IPS-18c (cell line): ENCODE results near the gene RARRES2.

Source experiments
- H3K4me3 ChIP-seq: 2 replicates; pipeline ENCODE4 v1.7.0; 2013; ENCODE audit warnings: low read depth, mild to moderate bottlenecking, low read length, moderate library complexity; ENCODE audit not compliant: insufficient read depth
- H3K9me3 ChIP-seq: one replicate; pipeline ENCODE4 v1.6.1; 2013; ENCODE audit warnings: mild to moderate bottlenecking, low read length, moderate library complexity; ENCODE audit not compliant: control insufficient read depth, insufficient read depth

Gene RARRES2

DNA sequence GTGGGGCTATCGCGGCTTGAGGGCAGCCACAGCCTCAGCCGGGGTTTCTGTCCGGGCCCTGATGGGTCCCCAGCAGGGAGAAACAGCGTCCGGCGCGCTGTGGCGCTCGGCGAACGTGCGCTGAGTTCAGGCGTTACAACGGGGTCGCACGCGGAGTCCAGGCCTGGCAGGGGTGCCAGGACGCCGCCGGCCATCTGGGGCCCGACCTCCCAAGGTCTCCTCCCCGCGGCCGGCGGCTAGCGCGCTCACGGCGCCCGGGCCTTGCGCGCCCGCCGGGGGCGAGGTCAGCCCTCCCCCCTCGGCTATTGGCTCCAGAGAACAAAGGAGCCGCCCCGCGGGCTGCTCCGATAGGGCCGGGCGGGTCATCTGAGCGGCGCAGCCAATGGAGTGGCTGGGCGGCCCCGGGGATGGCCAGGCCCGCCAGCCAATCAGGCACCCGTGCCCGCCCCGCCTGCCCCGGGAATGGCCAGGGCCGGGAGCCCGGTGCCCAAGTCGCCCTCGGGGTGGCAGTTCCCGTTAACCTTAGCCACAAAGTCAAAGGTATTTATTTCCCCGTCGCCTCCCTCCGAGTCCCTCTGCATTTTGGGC is 37.5 kb upstream of the RARRES2 start, which contains the start of gene ZNF775:
TSS of gene ZNF775 (plus strand) at position 478 of the 588 bp plus-strand sequence. CDS start 9,141 bp downstream, outside the sequence.
- Histone ChIP-seq H3K4me3 (peak within 1 kb of the TSS; percentile 73), H3K9me3 (no peaks in the 10 kb centered on the region)

DNA sequence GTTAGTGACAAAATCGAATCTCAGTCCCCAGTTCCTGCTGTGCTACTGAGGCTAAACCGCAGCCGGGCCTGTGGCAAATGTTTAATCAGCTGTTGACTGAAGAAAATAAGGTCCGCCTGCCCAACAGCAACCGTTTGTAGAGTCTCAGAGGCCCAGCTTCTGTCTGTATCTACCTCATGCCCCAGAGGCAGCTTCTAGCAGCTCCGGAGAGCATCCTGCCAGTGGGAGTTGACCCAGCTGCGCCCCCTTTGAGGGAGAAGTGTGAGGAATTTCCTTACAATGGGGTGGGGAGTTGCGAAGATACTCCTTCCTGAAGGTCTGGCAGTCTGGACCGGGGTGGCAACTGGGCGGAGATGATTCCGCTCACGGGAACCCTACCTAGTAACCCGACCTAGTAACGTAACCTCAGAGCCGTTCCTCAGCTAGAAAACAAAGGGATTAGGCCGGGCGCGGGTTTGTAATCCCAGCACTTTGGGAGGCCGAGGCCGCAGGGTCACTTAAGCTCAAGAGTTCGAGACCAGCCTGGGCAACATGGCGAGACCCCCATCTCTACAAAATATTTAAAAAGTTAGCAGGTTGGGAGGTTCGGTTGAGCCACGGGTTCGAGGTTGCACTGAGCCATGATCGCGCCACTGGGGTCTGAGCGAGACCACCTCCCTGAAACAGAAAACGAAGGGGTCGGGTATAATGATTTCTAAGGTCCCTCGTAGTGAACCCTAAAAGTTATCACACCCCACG is 36.9 kb upstream of the RARRES2 start:
- Histone ChIP-seq H3K9me3 (no peaks in the 10 kb centered on the region), H3K4me3 (peak overlapping the region; percentile 73)

DNA sequence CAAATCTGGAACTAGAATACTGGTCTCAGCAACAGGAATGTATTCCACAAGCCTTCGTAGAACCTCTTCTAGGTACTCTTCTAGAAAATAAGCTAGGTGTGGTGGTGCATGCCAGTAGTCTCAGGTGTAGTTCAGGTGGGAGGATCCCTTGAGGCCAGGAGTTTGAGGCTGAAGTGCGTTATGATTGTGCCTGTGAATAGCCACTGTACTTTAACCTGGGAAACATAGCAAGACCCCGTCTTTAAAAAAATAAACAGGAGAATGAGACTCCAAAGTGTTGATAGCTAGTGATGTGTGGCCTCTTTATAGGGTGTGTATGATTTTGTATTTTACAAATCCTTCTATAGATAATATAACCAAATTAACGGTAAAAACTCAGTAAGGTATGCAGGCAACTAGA is 36.2 kb upstream of the RARRES2 start:
- no peak overlapping the region for H3K4me3 ChIP-seq
- H3K9me3 ChIP-seq: no peaks in the 10 kb centered on the region

- no peak overlapping the region for H3K4me3 ChIP-seq
- no peaks in the 10 kb centered on the region for H3K9me3 ChIP-seq
These were observed 35.8 kb upstream of the RARRES2 start for GRCh38 chr7:150377196-150377595.

DNA sequence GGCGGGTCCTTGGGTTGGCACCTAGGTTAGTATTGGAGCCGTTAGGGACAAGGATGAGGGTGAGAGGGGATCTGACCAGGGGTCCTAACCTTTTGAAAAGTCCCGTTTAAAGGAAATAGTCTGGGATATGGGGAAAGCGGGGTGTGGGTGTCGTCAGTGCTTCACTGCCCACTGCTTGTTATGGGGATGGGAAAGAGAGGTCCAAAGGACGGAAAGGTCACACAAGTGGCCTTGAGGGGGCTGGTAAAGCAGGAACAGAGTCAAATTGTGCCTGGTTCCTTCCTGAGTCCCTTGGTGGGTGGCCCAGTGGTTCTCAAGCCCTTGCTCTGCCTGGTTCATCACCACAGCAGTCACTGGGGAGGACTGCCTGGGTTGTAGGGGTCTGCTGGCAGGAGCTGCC is 35.1 kb upstream of the RARRES2 start:
- Histone ChIP-seq H3K9me3 (no peaks in the 10 kb centered on the region), H3K4me3 (no peak overlapping the region)

DNA sequence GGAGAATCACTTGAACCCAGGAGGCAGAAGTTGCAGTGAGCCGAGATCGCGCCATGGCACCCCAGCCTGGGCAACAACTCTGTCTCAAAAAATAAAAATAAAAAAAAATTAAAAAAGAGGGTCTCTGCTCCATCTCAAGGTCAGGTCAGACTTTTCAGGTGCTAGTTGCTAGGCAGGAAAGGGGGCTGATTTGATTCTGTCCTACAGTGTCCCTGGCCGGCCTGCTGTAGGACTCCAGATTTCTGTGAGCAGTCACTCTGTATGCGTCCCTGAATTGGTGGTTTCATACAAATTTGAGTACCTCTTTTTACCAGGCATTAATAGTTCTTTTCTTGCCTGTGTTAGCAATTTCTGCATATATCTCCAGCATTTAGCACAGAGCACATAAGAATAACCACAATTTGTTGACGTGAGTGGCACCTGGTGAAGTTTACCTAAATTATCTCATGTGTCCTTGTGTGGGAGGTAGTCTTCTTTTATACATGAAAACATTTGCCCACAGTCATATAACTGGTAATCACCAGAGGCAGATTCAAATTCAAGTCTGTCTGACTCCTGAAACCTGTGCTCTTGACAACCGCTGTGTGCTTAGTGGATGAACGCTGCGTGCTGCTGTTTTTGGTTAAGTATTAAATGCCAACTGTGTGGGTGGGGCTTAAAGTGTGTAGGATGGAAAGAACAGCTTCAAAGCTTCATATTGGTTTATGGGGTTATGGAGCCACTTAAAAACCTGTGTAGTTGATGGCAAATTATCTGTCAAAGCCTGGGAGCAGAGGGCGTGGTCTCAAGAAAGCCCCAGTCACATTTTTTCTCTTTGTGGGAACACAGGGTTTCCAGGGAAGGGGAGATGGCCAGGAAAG is 34.5 kb upstream of the RARRES2 start:
- no peaks in the 10 kb centered on the region for H3K9me3 ChIP-seq
- H3K4me3 ChIP-seq: no peak overlapping the region

DNA sequence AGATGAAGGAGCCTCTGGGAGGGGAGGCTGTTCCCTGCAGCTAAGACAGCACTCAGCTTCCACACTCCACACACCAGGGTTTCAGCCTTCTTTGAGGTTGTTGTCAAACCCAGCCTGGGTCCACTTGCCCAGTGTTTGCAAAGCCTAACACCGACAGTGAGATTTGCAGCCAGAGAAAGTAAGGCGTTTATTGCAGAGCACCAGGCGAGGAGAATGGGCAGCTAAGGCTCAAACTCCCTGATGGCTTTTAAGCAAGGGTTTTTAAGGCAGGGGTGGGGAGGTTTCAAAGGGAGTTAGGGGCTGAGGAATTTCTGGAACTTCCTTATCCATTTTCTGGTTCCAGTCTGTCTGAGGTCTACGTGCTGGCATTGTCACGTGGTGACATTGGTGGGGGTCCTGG is 33.0 kb upstream of the RARRES2 start:
- no peak overlapping the region for H3K4me3 ChIP-seq
- no peaks in the 10 kb centered on the region for H3K9me3 ChIP-seq

- Histone ChIP-seq H3K9me3 (no peaks in the 10 kb centered on the region), H3K4me3 (no peak overlapping the region)
These were observed 32.6 kb upstream of the RARRES2 start for GRCh38 chr7:150374026-150374425.

- Histone ChIP-seq H3K4me3 (no peak overlapping the region; the same call in 1 of the 2 replicates), H3K9me3 (peaks cover 2% of the 10 kb centered on the region)
These were observed 31.8 kb upstream of the RARRES2 start for GRCh38 chr7:150373049-150373801.

- H3K4me3 ChIP-seq: no peak overlapping the region
These were observed 31.0 kb upstream of the RARRES2 start for GRCh38 chr7:150372271-150373048.

GRCh38 chr7:150371996-150372270 is 30.5 kb upstream of the RARRES2 start:
- no peak overlapping the region for H3K4me3 ChIP-seq

More at GRCh38 chr7:150372271-150373048, 31.0 kb upstream of the RARRES2 start:
- H3K9me3 ChIP-seq: peaks cover 2% of the 10 kb centered on the region

GRCh38 chr7:150371131-150371995 is 29.9 kb upstream of the RARRES2 start:
- Histone ChIP-seq H3K9me3 (peaks cover 2% of the 10 kb centered on the region), H3K4me3 (no peak overlapping the region)

More at GRCh38 chr7:150371996-150372270, 30.5 kb upstream of the RARRES2 start:
- peaks cover 2% of the 10 kb centered on the region for H3K9me3 ChIP-seq

- peaks cover 2% of the 10 kb centered on the region for H3K9me3 ChIP-seq
- H3K4me3 ChIP-seq: no peak overlapping the region
These were observed 29.2 kb upstream of the RARRES2 start for GRCh38 chr7:150370612-150371071.

DNA sequence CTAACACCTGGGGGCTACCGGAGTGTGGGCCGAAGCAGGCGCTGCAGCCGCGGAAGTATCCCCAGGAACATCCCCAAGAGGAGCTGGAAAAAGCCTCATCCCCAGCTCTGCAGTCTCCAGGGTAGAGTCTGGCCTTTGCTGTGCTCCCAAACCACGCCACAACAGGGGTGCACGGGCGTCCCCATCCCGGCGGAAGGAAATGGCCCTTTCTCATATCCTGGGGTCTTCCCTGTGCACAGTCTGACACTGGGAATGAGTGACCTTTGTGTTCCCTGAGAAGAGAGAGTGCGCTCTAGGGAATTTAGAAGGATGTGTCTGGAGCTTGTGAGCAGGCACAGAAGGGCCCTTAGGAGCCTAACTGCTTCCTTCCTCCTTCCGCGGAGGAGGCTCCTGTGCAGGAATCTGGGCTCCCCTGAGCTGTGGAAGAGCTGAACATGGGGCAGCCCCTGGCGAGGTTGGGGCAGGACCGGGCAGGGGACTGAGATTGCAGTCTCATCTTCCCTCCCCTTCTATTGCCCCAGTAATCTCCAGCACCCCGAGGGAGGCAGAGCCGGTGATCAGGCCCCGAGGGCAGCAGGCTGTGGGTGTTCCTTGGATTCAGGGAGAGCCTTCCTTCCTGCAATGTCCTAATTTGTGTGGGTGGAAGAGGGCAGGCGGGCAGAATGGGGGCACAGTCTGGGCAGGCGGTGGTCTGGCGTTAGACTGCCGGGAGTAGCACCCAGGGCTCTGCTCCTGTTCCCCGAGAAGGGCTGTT is 28.5 kb upstream of the RARRES2 start:
- Histone ChIP-seq H3K9me3 (peaks cover 2% of the 10 kb centered on the region), H3K4me3 (peak overlapping the region; percentile 77)
